NB4 (cell line): ENCODE data around the gene OR4B1.
A peak's percentile ranks its signal among the peaks of the same experiment; 100 is the strongest.
"Not testable (repeated sequence)": the region's sequence is repeated elsewhere in the genome, so short reads cannot be mapped to it uniquely, and the experiment has no call there.

Experiments used
- DNase-seq: peaks from one replicate; pipeline ENCODE4 v3.0.0; 2010; ENCODE audit warnings: low read depth
- H3K4me3 ChIP-seq: one replicate; pipeline ENCODE4 v1.5.1; 2011; ENCODE audit warnings: mild to moderate bottlenecking, low read depth, low read length, moderate library complexity
- MYC ChIP-seq: IDR thresholded peaks from 2 replicates; pipeline ENCODE4 v1.6.1; 2011; ENCODE audit warnings: low read depth, low read length
- POLR2A ChIP-seq: IDR thresholded peaks from 2 replicates; pipeline ENCODE4 v1.6.1; 2011; ENCODE audit warnings: mild to moderate bottlenecking; ENCODE audit not compliant: insufficient read length; ENCODE audit errors: extremely low read depth
- TF ChIP-seq, protein P1 (sequence below): IDR thresholded peaks from 2 replicates; pipeline ENCODE4 v1.6.1; 2011; ENCODE audit warnings: low read depth, low read length
- TF ChIP-seq, protein P2 (sequence below): IDR thresholded peaks from one replicate; pipeline ENCODE4 v1.5.1; 2012; ENCODE audit warnings: low read depth, low read length

The OR4B1 gene

DNA sequence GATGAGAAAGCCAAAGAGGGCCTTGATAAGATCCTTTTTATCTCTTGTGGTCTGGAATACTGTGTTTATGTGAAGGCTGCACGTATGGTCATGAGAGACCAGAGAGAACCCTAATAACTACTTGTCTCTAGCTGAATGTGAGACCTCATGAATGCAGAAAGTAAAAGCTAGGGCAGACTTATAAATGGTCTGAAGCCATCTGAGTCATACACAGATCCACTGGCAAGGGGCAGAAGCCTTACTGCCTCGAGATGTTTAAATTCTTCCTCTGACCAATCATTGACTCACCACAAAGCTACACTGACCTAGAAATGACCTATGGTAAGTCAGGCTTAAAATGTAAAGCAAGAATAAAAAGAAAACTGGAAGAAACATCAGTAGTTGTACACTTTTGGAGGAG lies 22.7 kb upstream of the OR4B1 start:
- no peak for DNase-seq
- H3K4me3 ChIP-seq, result no peak overlapping the region
- no peak for TF ChIP-seq MYC
- TF ChIP-seq, protein P1, sequence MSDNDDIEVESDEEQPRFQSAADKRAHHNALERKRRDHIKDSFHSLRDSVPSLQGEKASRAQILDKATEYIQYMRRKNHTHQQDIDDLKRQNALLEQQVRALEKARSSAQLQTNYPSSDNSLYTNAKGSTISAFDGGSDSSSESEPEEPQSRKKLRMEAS, result no peak
- TF ChIP-seq, protein P2, sequence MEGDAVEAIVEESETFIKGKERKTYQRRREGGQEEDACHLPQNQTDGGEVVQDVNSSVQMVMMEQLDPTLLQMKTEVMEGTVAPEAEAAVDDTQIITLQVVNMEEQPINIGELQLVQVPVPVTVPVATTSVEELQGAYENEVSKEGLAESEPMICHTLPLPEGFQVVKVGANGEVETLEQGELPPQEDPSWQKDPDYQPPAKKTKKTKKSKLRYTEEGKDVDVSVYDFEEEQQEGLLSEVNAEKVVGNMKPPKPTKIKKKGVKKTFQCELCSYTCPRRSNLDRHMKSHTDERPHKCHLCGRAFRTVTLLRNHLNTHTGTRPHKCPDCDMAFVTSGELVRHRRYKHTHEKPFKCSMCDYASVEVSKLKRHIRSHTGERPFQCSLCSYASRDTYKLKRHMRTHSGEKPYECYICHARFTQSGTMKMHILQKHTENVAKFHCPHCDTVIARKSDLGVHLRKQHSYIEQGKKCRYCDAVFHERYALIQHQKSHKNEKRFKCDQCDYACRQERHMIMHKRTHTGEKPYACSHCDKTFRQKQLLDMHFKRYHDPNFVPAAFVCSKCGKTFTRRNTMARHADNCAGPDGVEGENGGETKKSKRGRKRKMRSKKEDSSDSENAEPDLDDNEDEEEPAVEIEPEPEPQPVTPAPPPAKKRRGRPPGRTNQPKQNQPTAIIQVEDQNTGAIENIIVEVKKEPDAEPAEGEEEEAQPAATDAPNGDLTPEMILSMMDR, result no peak
- TF ChIP-seq POLR2A, result no peak

DNA sequence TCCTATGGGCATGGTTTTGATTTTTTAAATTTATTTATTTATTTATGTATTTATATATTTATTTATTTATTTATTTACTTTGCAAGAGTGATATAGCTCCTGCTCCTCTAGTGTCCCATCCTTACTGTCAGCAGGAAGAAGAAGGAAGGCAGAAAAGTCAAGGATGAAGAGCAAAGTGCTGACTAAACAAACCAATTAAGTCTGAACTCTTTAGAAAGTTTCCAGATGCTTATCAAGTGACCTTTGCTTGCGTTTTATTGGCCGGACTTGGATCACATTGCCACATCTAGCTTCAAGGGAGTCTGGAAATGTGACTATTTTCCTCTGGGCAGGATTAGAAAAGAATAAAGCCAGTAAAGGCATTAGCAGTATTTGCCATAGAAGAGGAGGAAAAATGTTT lies 8.7 kb upstream of the OR4B1 start:
- TF ChIP-seq, protein P1, result no peak
- TF ChIP-seq MYC, result no peak
- no peak for TF ChIP-seq POLR2A
- TF ChIP-seq, protein P2, result no peak
- H3K4me3 ChIP-seq, result no peak overlapping the region
- DNase-seq, result no peak

DNA sequence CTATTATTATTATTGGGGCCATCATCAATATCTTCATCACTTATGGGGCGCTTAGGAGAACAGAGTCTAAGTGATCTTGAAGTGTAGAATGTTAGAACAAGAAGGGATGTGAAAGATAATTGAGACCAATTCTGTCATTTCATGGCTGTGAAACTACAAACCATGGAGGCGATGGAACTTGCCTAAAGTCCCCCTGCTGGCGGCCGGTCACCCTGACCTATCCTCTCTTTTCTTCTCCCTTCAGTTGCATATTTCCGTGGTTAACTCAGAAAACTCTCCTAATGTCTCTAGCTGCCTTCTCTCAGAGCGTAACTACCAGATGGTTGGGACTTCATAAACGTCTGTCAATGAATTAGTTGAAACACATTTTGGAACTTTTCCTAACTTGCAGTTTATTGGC lies 6.6 kb upstream of the OR4B1 start:
- no peak for TF ChIP-seq POLR2A
- TF ChIP-seq, protein P2, result peak; percentile 16
- DNase-seq, result peak; percentile 25
- no peak overlapping the region for H3K4me3 ChIP-seq

DNA sequence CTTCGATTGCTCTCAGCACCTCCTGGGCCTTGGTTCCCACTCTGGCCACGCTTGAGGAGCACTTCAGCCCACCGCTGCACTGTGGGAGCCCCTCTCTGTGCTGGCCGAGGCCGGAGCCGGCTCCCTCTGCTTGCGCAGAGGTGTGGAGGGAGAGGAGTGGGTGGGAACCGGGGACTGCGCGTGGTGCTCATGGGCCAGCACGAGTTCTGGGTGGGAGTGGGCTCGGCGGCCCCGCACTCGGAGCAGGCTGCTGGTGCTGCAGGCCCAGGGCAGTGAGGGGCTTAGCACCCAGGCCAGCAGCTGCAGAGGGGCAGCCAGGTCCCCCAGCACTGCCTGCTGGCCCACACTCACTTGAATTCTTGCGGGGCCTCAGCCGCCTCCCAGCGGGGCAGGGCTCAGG lies 12.2 kb downstream of the OR4B1 start:
- H3K4me3 ChIP-seq, result no peak overlapping the region
- no peak for TF ChIP-seq MYC
- TF ChIP-seq, protein P2, result no peak
- TF ChIP-seq, protein P1, result no peak
- TF ChIP-seq POLR2A, result no peak
- DNase-seq, result no peak

GRCh38 chr11:48230057-48230456 lies 13.4 kb downstream of the OR4B1 start:
- DNase-seq, H3K4me3 ChIP-seq: not testable (repeated sequence)

- DNase-seq, result no peak
- H3K4me3 ChIP-seq, result no peak overlapping the region
- TF ChIP-seq, protein P1, result no peak
- TF ChIP-seq MYC, result no peak
- TF ChIP-seq POLR2A, result no peak
- TF ChIP-seq, protein P2, result no peak
Measured at GRCh38 chr11:48237727-48238126, 21.1 kb downstream of the OR4B1 start.

- no peak overlapping the region for H3K4me3 ChIP-seq
- DNase-seq, result no peak
- TF ChIP-seq MYC (no peak), POLR2A (no peak)
- TF ChIP-seq, protein P1, result no peak
- TF ChIP-seq, protein P2, result no peak
Measured at GRCh38 chr11:48242501-48242900, 25.9 kb downstream of the OR4B1 start.
